Coronary artery (tissue), 2 donors: Measurements from ENCODE around the gene ADGRG6.

Experiments used
- DNase-seq: peaks from one replicate; pipeline ENCODE4 v3.0.0-alpha.2; 2017; ENCODE audit warnings: low spot score
- H3K27ac ChIP-seq, 2 donors: fragments of 200-600 bp; sonication (generic); one replicate each; pipeline ENCODE4 v1.5.1; 2016 to 2019
- H3K4me3 ChIP-seq: fragments of 200-600 bp; sonication (generic); 2 replicates; pipeline ENCODE4 v1.5.1; 2016; ENCODE audit warnings: mild to moderate bottlenecking, moderate library complexity
- CTCF ChIP-seq: fragments of 200-600 bp; sonication (generic); IDR thresholded peaks from one replicate; pipeline ENCODE4 v1.5.1; 2019; ENCODE audit warnings: antibody characterized with exemption

Gene ADGRG6

GRCh38 chr6:142334294-142334693, 32.5 kb downstream of the ADGRG6 start:
- H3K4me3 ChIP-seq = no peak overlapping the region
- no peak for DNase-seq
- no peak overlapping the region for H3K27ac ChIP-seq
- no peak for TF ChIP-seq CTCF

- no peak for TF ChIP-seq CTCF
- DNase-seq = no peak
- Histone ChIP-seq H3K27ac (no peak overlapping the region), H3K4me3 (no peak overlapping the region)
Observed at GRCh38 chr6:142335415-142335814, 33.6 kb downstream of the ADGRG6 start.

GRCh38 chr6:142336183-142336582, 34.4 kb downstream of the ADGRG6 start:
- no peak for DNase-seq
- no peak overlapping the region for H3K4me3 ChIP-seq
- H3K27ac ChIP-seq = no peak overlapping the region
- no peak for TF ChIP-seq CTCF

- Histone ChIP-seq H3K4me3 (no peak overlapping the region), H3K27ac (no peak overlapping the region)
- DNase-seq = no peak
- TF ChIP-seq CTCF = no peak
Observed at GRCh38 chr6:142336787-142337186, 35.0 kb downstream of the ADGRG6 start.

- Histone ChIP-seq H3K4me3 (no peak overlapping the region), H3K27ac (no peak overlapping the region)
- DNase-seq = no peak
- TF ChIP-seq CTCF = no peak
Observed at GRCh38 chr6:142339113-142339512, 37.3 kb downstream of the ADGRG6 start.

- DNase-seq = no peak
- TF ChIP-seq CTCF = no peak
- H3K4me3 ChIP-seq = no peak overlapping the region
- no peak overlapping the region for H3K27ac ChIP-seq
Observed at GRCh38 chr6:142339968-142340658, 38.3 kb downstream of the ADGRG6 start.

- no peak for TF ChIP-seq CTCF
- no peak for DNase-seq
- no peak overlapping the region for H3K4me3 ChIP-seq
Observed at GRCh38 chr6:142341855-142342330, 40.1 kb downstream of the ADGRG6 start.

More at GRCh38 chr6:142341855-142342330, 40.1 kb downstream of the ADGRG6 start:
- H3K27ac ChIP-seq = no peak overlapping the region
